HL-60/S4 treated with retinoic acid at 250 ng/mL for 4 days and 3 days (cell line): Measurements from ENCODE around the gene DEPDC7.
"Not testable (repeated sequence)": the region's sequence is repeated elsewhere in the genome, so short reads cannot be mapped to it uniquely, and the experiment has no call there.

Experiments
- in situ Hi-C: fragments of 300-500 bp; cut with MboI; formaldehyde crosslinking; loops from 2 replicates; pipeline ENCODE4 v1.7.0; 2022; ENCODE audit warnings: low sequenced_read_pairs

Gene DEPDC7

DNA sequence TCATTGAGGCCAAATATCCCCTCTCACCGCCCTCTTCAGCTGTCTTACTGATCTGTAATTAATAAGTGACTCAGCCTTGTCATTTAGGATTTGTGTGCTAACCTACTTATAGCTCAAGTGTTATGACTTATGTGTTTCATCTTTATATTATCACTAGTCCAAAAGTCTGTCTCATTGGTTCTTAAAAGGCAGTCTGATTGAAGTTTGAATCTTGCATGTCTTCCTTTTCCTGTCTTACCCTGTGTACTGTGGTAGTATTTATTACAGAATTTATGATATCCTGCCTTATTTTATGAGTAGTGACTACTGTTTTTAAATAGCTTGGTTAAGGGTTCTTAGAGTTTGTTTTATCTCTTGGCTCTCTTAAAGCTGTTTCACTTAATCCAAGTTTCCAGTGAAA, 6.3 kb downstream of the DEPDC7 start:
- in situ Hi-C loops, result no loop called here

DNA sequence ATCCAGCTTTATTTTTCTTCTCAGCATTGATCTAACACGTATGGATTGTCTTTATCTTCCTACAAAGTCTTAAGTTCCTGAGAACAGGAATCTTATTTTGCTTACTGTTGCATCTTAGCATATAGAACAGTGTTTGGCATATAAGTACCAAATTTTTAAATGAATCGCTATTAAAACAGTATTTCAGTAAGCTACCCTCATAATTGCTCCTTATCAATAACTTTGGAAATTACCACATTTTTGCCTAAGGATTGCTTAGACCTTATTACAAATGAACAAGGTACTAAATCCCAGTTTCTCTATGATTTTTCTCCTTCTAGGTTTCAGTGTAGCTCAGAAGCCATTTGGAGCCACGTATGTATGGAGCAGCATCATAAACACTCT, 9.7 kb downstream of the DEPDC7 start:
- in situ Hi-C loops, result no loop called here

DNA sequence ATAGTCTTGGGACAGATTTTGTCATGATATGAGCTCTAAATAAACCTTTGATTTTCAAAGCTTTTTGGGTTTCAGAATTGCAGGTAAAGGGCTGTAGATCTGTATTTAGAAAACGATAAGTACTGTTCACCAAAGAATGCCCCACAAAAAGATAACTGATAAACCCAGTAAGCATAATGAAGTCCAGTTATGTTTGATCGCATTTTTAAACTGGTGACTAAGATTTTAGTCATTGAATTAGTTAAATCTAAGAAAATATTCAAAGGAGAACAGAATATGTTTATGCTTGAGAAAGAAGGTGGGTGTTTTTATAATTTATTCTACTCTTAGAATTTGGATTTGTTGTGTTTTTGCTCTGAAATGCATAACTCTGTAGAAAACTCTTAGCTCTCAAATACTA, 11.6 kb downstream of the DEPDC7 start:
- in situ Hi-C loops, result no loop called here

DNA sequence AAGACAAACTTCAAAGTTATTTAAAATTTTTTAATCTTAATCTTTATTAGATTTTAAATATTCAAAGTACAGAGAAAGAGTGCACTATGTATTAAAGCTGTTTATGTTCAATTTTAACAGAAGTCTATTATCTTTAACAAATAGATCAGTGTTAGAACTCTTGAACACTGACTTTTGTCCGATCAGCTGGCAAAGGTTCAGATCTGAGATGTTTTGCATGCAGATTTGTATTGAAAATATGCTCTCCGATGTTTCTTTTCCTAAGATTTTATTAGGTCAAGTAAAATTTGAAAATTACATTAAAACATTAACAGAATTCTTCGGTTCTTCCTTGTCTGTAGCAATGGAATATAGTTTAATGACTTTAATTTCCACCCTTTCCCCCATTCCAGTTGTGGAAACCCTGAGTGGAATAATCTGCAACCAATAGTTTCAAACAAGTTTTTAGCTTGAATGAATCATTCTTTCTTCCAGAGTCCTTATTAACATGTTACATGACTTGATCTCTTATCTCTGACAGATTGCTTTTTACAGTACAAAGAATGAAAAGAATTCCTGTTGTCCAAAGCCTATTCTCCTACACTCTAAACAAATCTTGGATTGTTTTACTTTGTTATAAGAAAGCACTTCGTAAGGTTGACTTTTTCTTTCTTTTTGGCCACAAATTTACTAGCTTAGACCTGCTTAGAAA, 12.3 kb downstream of the DEPDC7 start:
- in situ Hi-C loops, result no loop called here

DNA sequence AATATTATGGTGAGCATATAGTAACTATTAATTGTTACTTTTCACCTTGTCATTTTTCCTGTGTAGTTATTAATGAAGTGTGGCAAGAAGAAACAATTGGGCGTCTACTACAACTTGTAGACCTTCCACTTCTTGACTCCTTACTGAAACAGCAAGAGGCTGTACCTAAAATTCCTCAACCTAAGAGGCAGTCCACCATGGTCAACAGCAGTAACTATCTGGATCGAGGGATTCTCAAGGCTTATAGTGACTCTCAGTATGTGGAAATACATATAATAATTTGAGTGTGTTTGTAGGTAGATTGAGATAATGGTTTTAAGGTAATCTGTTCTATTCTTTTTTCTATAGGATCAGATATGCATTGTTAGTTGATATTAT, 12.8 kb downstream of the DEPDC7 start:
- in situ Hi-C loops, result no loop called here

DNA sequence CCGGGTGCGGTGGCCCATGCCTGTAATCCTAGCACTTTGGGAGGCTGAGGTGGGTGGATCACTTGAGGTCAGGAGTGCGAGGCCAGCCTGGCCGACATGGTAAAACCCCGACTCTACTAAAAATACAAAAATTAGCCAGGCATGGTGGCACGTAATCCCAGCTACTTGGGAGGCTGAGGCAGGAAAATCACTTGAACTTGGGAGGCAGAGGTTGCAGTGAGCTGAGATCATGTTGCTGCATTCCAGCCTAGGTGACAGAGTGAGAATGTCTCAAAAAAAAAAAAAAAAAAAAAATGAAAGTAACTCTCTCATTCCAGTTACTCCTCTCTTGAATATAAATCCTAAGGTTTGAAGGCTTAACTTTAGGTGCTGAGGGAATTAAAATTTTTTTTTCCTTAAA, 13.5 kb downstream of the DEPDC7 start:
- in situ Hi-C loops, result not testable (repeated sequence)

DNA sequence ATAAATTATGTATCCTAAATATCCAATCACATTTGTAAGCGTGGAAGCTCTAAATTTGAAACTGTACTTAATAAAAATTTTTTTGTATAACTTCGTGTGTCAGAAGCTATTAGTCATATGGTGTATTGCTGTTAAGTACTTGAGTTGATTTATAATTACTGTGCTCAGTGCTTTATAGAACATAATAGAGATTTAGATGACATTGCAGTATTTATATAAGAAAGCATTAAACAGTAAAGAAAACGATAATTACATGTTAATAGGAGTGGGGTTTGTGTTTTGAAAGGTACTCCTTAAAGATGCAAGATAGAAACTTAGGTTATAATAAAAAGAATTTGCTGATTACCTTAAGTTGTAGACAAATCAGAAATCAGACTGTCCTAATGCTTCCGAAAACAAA, 17.8 kb downstream of the DEPDC7 start:
- in situ Hi-C loops, result no loop called here

DNA sequence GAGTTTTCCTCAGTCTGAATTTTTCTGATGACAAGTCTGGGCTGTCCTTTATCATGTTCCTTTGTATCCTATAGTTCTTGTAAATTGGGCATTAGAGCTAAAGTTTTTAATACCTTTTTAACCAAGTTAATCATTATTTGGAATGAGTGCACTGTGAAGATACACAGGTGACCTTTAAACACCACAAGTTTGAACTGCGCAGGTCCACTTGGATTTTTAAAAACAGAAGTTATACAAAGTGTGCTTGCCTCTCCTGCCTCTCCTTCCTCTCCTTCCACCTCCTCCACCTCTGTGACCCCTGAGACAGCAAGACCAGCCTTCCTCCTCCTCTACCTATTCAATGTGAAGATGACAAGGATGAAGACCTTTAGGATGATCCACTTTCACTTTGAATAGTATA, 19.3 kb downstream of the DEPDC7 start:
- in situ Hi-C loops, result no loop called here

DNA sequence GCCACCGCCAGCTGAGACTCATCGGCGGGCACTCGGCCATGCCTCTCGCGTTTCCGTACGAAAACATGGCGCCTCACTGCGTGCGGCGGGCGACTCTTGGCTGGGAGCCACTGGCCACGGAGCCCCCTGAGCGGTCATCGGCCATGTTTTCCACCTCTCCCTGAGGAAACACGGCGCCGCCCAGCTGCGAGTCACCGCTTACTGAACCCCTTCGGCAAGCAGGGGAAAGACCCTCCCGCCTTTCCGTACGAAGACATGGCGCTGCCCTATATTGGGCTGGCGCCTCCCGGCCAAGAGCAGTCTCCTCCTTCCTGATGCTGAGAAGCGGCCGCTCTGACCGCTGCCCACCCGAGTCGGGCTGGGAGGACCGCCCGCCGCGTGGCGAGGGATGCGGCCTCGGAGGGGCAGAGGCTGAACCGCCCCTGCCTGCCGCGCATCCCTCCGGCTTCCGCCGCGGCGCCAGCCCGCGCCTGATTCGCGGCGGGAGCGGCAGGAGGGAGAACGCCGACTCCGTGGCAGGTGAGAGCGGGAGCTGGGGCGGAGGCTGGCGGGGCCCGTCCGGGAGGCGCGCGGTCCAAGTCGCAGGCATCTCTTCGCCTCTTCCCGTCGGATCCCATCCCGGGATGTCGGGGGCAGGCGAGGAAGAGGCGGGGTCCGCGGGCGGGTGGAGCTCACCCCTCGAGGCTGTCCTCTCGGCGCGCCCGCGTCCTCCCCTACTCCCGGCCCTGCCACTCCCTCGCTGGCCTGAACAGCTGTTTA, 23.8 kb downstream of the DEPDC7 start, which contains the start of gene TCP11L1:
Gene TCP11L1, plus strand, starts transcription at position 299 of the 759 bp plus-strand sequence. CDS start 4,202 bp downstream, outside the sequence.
- in situ Hi-C loops, result no loop called here

DNA sequence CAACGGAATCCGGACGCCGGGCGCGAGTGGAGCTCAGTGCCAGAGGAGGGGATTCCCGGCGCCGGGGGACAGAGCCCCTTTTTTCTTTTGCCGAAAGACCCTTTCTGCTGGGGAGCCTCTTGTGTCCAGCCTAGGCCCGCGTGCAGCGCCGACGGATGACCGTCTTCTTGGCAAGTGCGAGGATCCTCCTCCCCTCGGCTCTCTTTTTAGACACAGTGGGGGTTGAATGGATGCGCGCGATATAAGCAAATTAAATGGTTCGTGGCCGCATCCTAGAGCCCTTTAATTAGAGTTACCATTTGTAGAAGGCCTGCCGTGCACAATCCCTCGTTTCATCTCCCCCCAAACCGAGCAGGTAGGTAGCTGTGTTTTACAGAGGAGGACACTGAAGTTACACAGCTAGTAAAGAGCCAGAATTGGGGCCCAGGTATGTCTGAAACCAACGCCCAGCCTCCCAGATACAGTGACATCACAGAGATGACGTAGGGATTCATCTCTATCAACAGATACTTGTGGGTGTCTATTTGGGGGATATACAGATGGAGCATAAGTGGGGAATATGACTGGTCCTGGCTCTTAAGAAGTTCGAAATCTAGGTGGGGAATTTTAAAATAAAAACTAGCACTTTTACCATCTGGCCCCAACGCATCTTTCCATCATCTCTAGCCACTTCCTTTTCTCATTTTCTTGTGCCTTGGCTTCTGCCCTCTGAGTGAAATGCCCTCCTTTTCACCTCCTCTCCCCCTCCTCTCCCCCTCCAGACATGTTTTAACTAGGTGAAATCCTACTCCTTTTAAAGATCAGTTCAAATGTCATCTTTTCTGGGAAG, 24.6 kb downstream of the DEPDC7 start:
- in situ Hi-C loops, result no loop called here

DNA sequence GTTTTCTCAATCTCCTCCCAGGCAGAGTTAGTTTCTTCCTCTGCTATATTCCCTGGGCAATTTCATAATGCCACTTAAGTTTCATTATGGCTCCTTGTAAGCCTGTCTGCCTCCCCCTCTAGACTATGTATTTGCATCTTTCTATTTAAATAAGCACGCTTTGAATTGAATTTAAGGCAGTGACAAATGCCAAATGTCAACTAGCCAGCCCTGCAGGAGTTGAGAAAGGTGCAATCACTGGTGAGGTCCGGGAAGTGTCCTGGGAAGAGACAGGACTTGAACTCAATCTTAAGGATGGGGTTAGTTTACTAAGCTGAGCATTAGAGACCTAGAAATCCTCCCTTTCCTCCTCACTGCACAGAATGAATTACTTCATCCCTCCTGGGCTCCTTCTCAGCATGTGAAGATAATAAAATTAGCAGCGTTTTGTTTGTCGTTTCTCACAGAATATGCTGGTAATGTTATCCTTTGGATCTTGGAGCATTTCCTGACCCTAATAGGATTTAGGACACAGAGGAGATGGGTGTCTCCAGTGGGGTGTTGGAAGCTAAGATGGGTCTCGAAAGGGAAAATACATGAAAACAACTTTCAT, 25.3 kb downstream of the DEPDC7 start:
- in situ Hi-C loops, result no loop called here

DNA sequence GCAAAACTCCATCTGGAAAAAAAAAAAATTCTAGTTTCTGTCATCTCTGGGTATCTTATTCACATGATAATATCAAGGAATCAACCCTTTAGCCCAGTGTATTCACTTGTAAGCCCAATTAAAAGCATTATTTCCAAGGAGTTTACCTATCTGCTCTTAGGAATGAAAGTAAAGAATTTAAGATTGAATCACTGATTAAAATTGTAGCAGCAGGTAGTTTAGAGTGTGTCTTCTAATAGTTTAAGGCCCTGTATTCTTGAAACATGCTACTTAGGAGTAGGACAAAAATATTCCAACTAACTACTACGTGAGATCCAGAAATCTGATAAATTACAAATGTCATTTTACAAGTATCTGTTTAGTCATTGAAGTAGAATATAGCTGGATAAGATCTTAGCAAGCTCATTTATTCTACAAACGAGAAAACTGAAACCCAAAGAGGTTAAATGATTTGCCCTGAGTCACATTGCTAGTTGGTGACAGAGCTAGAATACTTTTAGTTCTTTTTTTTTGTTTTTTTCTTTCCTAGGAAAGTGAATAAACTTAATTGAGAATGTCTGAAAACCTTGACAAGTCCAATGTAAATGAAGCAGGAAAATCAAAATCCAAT, 27.6 kb downstream of the DEPDC7 start:
- in situ Hi-C loops, result no loop called here

DNA sequence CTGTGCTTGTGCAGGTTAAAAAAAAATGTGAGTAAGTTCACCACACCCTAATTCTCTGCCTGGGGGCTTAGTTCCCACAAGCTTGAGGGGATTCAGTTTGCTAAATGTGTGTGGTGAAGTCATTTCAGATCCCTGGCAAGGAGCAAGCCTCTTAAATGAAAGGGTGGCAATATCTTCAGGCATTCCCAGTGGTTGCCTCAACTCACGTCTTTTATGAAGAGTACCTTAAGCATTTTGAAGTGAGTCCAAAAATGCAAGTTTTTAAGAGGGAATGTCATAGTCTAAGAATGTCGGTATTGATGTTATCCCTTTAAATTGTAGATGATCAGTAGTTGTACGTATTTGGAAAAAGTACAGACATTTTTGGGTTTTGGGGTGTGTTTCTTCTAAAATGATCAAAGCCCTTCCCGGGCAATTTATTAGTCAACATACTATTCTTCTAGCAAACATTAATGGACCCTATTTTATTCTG, 28.6 kb downstream of the DEPDC7 start:
- in situ Hi-C loops, result no loop called here

DNA sequence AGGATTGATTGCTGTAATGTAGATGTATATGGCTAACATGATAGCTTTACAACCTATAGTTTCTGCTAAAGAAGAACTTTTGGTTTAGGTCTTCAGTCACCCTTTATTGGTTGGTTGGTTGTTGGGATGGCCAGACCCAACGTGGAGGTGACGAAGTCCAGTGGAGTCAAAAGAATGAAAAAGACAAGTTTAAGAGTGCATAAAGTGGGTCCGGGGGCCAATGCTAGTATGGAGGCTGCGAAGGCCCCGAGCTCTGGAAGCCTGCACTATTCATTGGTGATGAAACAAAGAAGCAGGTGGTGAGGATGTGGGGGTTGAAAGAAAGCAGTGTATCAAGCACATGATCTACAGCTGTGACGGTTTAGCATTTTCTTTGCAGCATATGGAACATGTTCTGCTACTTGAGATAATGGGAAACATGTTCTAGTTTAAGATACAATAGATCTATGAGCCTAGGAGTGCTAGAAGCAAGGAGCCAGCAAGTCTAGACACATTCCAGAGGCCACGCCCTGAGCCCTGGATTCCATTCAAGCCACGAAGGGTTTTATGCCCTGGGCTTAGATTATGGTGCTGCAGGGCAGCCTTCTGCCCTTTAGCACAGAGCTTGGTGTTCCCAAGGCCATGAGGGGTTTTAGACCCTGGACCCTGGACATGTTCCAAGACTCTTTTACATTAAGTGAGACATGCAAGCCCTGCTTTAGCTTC, 30.0 kb downstream of the DEPDC7 start:
- in situ Hi-C loops, result no loop called here

DNA sequence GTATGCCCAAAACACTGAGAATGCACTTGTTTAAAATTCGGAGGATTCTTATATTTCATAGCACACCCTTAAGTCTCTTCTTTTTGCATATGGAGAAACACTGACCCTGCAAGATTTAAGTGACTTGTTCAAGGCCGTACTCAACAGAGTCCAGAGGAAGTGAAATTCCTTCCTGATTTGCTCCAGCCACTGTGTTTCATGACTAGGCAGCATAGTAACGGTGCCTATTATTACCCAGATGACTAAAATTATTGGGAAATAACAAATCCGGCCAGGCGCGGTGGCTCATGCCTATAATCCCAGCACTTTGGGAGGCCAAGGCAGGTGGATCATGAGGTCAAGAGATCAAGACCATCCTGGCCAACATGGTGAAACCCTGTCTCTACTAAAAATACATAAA, 33.0 kb downstream of the DEPDC7 start:
- in situ Hi-C loops, result not testable (repeated sequence)

DNA sequence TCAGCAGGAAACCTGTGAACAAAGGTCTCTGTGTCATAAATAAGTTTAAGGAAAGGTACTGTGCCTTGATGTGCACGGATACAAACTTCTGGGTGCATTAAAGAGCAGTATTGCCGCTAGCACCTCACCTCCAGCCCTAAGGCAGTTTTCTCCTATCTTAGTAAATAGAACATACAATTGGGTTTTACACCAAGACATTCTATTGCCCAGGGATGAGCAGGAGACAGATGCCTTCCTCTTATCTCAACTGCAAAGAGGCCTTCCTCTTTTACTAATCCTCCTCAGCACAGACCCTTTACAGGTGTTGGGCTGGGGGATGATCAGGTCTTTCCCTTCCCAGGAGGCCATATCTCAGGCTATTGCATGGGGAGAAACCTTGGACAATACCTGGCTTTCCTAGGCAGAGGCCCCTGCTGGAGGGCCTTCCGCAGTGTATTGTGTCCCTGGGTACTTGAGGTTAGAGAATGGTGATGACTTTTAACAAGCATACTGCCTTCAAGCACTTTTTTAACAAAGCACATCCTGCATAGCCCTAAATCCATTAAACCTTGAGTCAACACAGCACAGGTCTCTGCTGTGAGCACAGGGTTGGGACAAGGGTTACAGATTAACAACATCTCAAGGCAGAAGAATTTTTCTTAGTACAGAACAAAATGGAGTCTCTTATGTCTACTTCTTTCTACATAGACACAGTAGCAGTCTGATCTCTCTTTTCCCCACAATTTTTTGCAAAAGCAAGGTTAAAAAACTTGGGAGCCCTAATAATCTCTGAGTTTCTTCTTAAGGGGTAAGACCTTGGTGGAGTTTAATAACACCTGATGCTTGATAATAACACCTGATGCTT, 34.1 kb downstream of the DEPDC7 start:
- in situ Hi-C loops, result loop anchor here (25.0 kb wide), 1 partner anchor 87 kb away; no protein-coding TSS in a partner anchor

DNA sequence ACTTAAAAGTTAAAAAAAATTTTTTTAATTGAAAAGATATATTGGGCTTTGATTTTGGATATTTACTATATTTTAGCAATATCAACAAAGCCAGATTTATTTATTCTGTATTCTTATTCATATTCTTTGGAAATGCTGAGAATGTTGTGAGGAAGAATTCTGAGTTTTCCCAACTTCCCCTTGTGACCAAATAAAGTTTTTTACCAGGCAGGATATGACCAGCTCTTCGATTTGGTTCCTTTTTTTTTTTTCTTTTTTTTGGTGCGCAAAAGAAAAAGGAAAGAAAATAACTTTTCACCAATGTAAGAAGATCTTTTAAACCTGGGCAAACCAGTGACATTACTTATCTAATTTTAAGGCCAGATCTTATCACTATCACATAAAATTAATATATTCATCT, 36.6 kb downstream of the DEPDC7 start:
- in situ Hi-C loops, result loop anchor here (25.0 kb wide), 1 partner anchor 90 kb away; no protein-coding TSS in a partner anchor

DNA sequence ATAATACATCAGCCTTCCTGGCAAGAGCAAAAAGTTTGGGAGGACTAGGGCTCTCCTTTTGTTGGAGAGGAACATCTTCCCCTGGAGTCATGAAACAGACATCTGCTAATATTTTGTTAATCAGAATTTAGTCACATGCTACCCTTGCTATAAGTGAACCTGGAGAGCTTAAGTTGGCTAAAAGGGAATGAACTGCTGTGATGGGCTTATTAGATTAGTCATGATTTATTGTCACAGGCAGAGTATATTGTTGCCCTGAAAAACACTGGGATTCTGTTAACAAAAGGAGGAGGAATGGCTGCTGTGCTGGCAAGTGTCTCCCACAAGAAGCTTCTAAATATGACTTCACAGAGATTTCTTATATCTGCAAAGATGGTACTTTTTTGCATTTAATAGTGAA, 39.7 kb downstream of the DEPDC7 start:
- in situ Hi-C loops, result loop anchor here (25.0 kb wide), 1 partner anchor 93 kb away; no protein-coding TSS in a partner anchor

DNA sequence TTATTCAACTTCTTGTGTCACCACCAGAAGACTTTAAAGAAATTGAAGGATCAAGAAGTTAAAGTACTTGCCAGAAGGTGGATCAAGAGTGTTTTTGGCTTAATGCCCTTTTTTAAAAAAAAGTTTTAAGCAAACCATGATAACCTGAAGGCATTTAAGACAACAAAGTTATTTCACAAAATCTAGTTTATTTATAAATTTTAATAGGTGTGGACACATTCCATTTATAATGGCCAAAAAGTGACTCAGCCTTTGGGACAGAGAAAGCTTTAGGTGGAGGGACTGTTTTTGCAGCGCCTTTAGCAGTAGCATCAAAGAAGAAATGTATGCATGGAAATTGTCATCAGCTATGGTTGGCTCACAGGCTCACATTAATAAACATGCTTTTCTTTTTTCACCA, 41.6 kb downstream of the DEPDC7 start:
- in situ Hi-C loops, result loop anchor here (25.0 kb wide), 1 partner anchor 95 kb away; no protein-coding TSS in a partner anchor
